Measurements from ENCODE around the gene MACROD2.

The MACROD2 gene

GRCh38 chr20:14401479-14402138 is 406.3 kb downstream of the MACROD2 start:
- Histone ChIP-seq H3K9me3 (ENCODE audit: control insufficient read depth in 2 of 2, low read length in 2 of 2) (no peaks in the 10 kb centered on the region), H3K4me1 (ENCODE audit: control insufficient read depth, insufficient read depth, low read length) (no peaks in the 10 kb centered on the region), H3K27ac (ENCODE audit: low read length) (no peak overlapping the region), H3K4me3 (ENCODE audit: low read length in 2 of 2) (no peak overlapping the region), H3K36me3 (ENCODE audit: control insufficient read depth in 2 of 2, insufficient read depth in 2 of 2, low read length in 2 of 2) (no peaks in the 10 kb centered on the region), H3K9ac (ENCODE audit: low read length in 2 of 2) (no peak overlapping the region), H3K27me3 (ENCODE audit: control insufficient read depth in 1 of 2, insufficient read depth in 2 of 2, low read length in 2 of 2) (no peaks in the 10 kb centered on the region)

GRCh38 chr20:14404515-14404914 is 409.2 kb downstream of the MACROD2 start:
- H3K9ac ChIP-seq (ENCODE audit: low read length in 2 of 2), result no peak overlapping the region
- H3K4me3 ChIP-seq (ENCODE audit: low read length in 2 of 2), result no peak overlapping the region
- no peak overlapping the region for H3K27ac ChIP-seq (ENCODE audit: low read length)
- no peaks in the 10 kb centered on the region for H3K36me3 ChIP-seq (ENCODE audit: control insufficient read depth in 2 of 2, insufficient read depth in 2 of 2, low read length in 2 of 2)
- no peaks in the 10 kb centered on the region for H3K9me3 ChIP-seq (ENCODE audit: control insufficient read depth in 2 of 2, low read length in 2 of 2)
- H3K4me1 ChIP-seq (ENCODE audit: control insufficient read depth, insufficient read depth, low read length), result no peaks in the 10 kb centered on the region
- H3K27me3 ChIP-seq (ENCODE audit: control insufficient read depth in 1 of 2, insufficient read depth in 2 of 2, low read length in 2 of 2), result no peaks in the 10 kb centered on the region

- H3K36me3 ChIP-seq (ENCODE audit: control insufficient read depth in 2 of 2, insufficient read depth in 2 of 2, low read length in 2 of 2), result no peaks in the 10 kb centered on the region
- H3K27ac ChIP-seq (ENCODE audit: low read length), result no peak overlapping the region
- H3K4me3 ChIP-seq (ENCODE audit: low read length in 2 of 2), result no peak overlapping the region
- no peaks in the 10 kb centered on the region for H3K4me1 ChIP-seq (ENCODE audit: control insufficient read depth, insufficient read depth, low read length)
- H3K27me3 ChIP-seq (ENCODE audit: control insufficient read depth in 1 of 2, insufficient read depth in 2 of 2, low read length in 2 of 2), result no peaks in the 10 kb centered on the region
- no peak overlapping the region for H3K9ac ChIP-seq (ENCODE audit: low read length in 2 of 2)
- no peaks in the 10 kb centered on the region for H3K9me3 ChIP-seq (ENCODE audit: control insufficient read depth in 2 of 2, low read length in 2 of 2)
Observed at GRCh38 chr20:14406495-14406894, 411.2 kb downstream of the MACROD2 start.

GRCh38 chr20:14407336-14407735 is 412.0 kb downstream of the MACROD2 start:
- Histone ChIP-seq H3K9me3 (ENCODE audit: control insufficient read depth in 2 of 2, low read length in 2 of 2) (no peaks in the 10 kb centered on the region), H3K27ac (ENCODE audit: low read length) (no peak overlapping the region), H3K36me3 (ENCODE audit: control insufficient read depth in 2 of 2, insufficient read depth in 2 of 2, low read length in 2 of 2) (no peaks in the 10 kb centered on the region), H3K4me3 (ENCODE audit: low read length in 2 of 2) (no peak overlapping the region), H3K27me3 (ENCODE audit: control insufficient read depth in 1 of 2, insufficient read depth in 2 of 2, low read length in 2 of 2) (no peaks in the 10 kb centered on the region), H3K4me1 (ENCODE audit: control insufficient read depth, insufficient read depth, low read length) (no peaks in the 10 kb centered on the region), H3K9ac (ENCODE audit: low read length in 2 of 2) (no peak overlapping the region)

- H3K4me1 ChIP-seq (ENCODE audit: control insufficient read depth, insufficient read depth, low read length), result no peaks in the 10 kb centered on the region
- no peak overlapping the region for H3K4me3 ChIP-seq (ENCODE audit: low read length in 2 of 2)
- no peak overlapping the region for H3K9ac ChIP-seq (ENCODE audit: low read length in 2 of 2)
- H3K9me3 ChIP-seq (ENCODE audit: control insufficient read depth in 2 of 2, low read length in 2 of 2), result no peaks in the 10 kb centered on the region
- no peaks in the 10 kb centered on the region for H3K27me3 ChIP-seq (ENCODE audit: control insufficient read depth in 1 of 2, insufficient read depth in 2 of 2, low read length in 2 of 2)
- no peak overlapping the region for H3K27ac ChIP-seq (ENCODE audit: low read length)
- no peaks in the 10 kb centered on the region for H3K36me3 ChIP-seq (ENCODE audit: control insufficient read depth in 2 of 2, insufficient read depth in 2 of 2, low read length in 2 of 2)
Observed at GRCh38 chr20:14410869-14411555, 415.7 kb downstream of the MACROD2 start.

- no peaks in the 10 kb centered on the region for H3K4me1 ChIP-seq (ENCODE audit: control insufficient read depth, insufficient read depth, low read length)
- no peak overlapping the region for H3K27ac ChIP-seq (ENCODE audit: low read length)
- no peaks in the 10 kb centered on the region for H3K36me3 ChIP-seq (ENCODE audit: control insufficient read depth in 2 of 2, insufficient read depth in 2 of 2, low read length in 2 of 2)
- no peaks in the 10 kb centered on the region for H3K9me3 ChIP-seq (ENCODE audit: control insufficient read depth in 2 of 2, low read length in 2 of 2)
- no peak overlapping the region for H3K4me3 ChIP-seq (ENCODE audit: low read length in 2 of 2)
- H3K9ac ChIP-seq (ENCODE audit: low read length in 2 of 2), result no peak overlapping the region
- H3K27me3 ChIP-seq (ENCODE audit: control insufficient read depth in 1 of 2, insufficient read depth in 2 of 2, low read length in 2 of 2), result no peaks in the 10 kb centered on the region
Observed at GRCh38 chr20:14412065-14412681, 416.9 kb downstream of the MACROD2 start.

- H3K9ac ChIP-seq (ENCODE audit: low read length in 2 of 2), result no peak overlapping the region
Observed at GRCh38 chr20:14413835-14414234, 418.5 kb downstream of the MACROD2 start.

GRCh38 chr20:14414560-14414959 is 419.2 kb downstream of the MACROD2 start:
- Histone ChIP-seq H3K36me3 (ENCODE audit: control insufficient read depth in 2 of 2, insufficient read depth in 2 of 2, low read length in 2 of 2) (no peaks in the 10 kb centered on the region), H3K27ac (ENCODE audit: low read length) (no peak overlapping the region), H3K4me1 (ENCODE audit: control insufficient read depth, insufficient read depth, low read length) (no peaks in the 10 kb centered on the region), H3K9ac (ENCODE audit: low read length in 2 of 2) (no peak overlapping the region), H3K4me3 (ENCODE audit: low read length in 2 of 2) (no peak overlapping the region), H3K9me3 (ENCODE audit: control insufficient read depth in 2 of 2, low read length in 2 of 2) (no peaks in the 10 kb centered on the region), H3K27me3 (ENCODE audit: control insufficient read depth in 1 of 2, insufficient read depth in 2 of 2, low read length in 2 of 2) (no peaks in the 10 kb centered on the region)

More at GRCh38 chr20:14413835-14414234, 418.5 kb downstream of the MACROD2 start:
- Histone ChIP-seq H3K27ac (ENCODE audit: low read length) (no peak overlapping the region), H3K4me3 (ENCODE audit: low read length in 2 of 2) (no peak overlapping the region), H3K4me1 (ENCODE audit: control insufficient read depth, insufficient read depth, low read length) (no peaks in the 10 kb centered on the region), H3K27me3 (ENCODE audit: control insufficient read depth in 1 of 2, insufficient read depth in 2 of 2, low read length in 2 of 2) (no peaks in the 10 kb centered on the region), H3K36me3 (ENCODE audit: control insufficient read depth in 2 of 2, insufficient read depth in 2 of 2, low read length in 2 of 2) (no peaks in the 10 kb centered on the region), H3K9me3 (ENCODE audit: control insufficient read depth in 2 of 2, low read length in 2 of 2) (no peaks in the 10 kb centered on the region)

GRCh38 chr20:14415467-14415866 is 420.2 kb downstream of the MACROD2 start:
- Histone ChIP-seq H3K9me3 (ENCODE audit: control insufficient read depth in 2 of 2, low read length in 2 of 2) (no peaks in the 10 kb centered on the region), H3K4me1 (ENCODE audit: control insufficient read depth, insufficient read depth, low read length) (no peaks in the 10 kb centered on the region), H3K27ac (ENCODE audit: low read length) (no peak overlapping the region), H3K27me3 (ENCODE audit: control insufficient read depth in 1 of 2, insufficient read depth in 2 of 2, low read length in 2 of 2) (no peaks in the 10 kb centered on the region), H3K36me3 (ENCODE audit: control insufficient read depth in 2 of 2, insufficient read depth in 2 of 2, low read length in 2 of 2) (no peaks in the 10 kb centered on the region), H3K9ac (ENCODE audit: low read length in 2 of 2) (no peak overlapping the region), H3K4me3 (ENCODE audit: low read length in 2 of 2) (no peak overlapping the region)

- Histone ChIP-seq H3K27me3 (ENCODE audit: control insufficient read depth in 1 of 2, insufficient read depth in 2 of 2, low read length in 2 of 2) (no peaks in the 10 kb centered on the region), H3K4me1 (ENCODE audit: control insufficient read depth, insufficient read depth, low read length) (no peaks in the 10 kb centered on the region), H3K9ac (ENCODE audit: low read length in 2 of 2) (no peak overlapping the region)
Observed at GRCh38 chr20:14418376-14418775, 423.1 kb downstream of the MACROD2 start.

GRCh38 chr20:14422892-14423291 is 427.6 kb downstream of the MACROD2 start:
- H3K4me3 ChIP-seq (ENCODE audit: low read length in 2 of 2), result no peak overlapping the region
- H3K27ac ChIP-seq (ENCODE audit: low read length), result no peak overlapping the region
- no peak overlapping the region for H3K9ac ChIP-seq (ENCODE audit: low read length in 2 of 2)
- no peaks in the 10 kb centered on the region for H3K27me3 ChIP-seq (ENCODE audit: control insufficient read depth in 1 of 2, insufficient read depth in 2 of 2, low read length in 2 of 2)
- no peaks in the 10 kb centered on the region for H3K4me1 ChIP-seq (ENCODE audit: control insufficient read depth, insufficient read depth, low read length)
- no peaks in the 10 kb centered on the region for H3K9me3 ChIP-seq (ENCODE audit: control insufficient read depth in 2 of 2, low read length in 2 of 2)
- H3K36me3 ChIP-seq (ENCODE audit: control insufficient read depth in 2 of 2, insufficient read depth in 2 of 2, low read length in 2 of 2), result no peaks in the 10 kb centered on the region

More at GRCh38 chr20:14418376-14418775, 423.1 kb downstream of the MACROD2 start:
- no peak overlapping the region for H3K27ac ChIP-seq (ENCODE audit: low read length)
- no peaks in the 10 kb centered on the region for H3K36me3 ChIP-seq (ENCODE audit: control insufficient read depth in 2 of 2, insufficient read depth in 2 of 2, low read length in 2 of 2)
- no peak overlapping the region for H3K4me3 ChIP-seq (ENCODE audit: low read length in 2 of 2)
- no peaks in the 10 kb centered on the region for H3K9me3 ChIP-seq (ENCODE audit: control insufficient read depth in 2 of 2, low read length in 2 of 2)
